SK-N-SH (cell line): ENCODE measurements around the gene TMPRSS6. TPM values are rescaled to one million over a fixed set of nuclear protein-coding genes. Genes with fewer than 3 reads are reported as not detected.

Experiments
- CTCF ChIA-PET: fragments of 300-600, 350-600 bp; formaldehyde crosslinking; extraction: SDS; loops from one replicate; lab custom pipeline; 2021; lab: Yijun Ruan, JAX
- POLR2A ChIA-PET: fragments of 350-600 bp; sonication (Branson Sonifier 250); formaldehyde crosslinking; extraction: SDS; loops from one replicate; lab custom pipeline; 2020; ENCODE audit warnings: antibody characterized with exemption, inconsistent platforms; lab: Yijun Ruan, JAX
- DNase-seq: peaks from one replicate; pipeline ENCODE4 v3.0.0; 2012
- H2AFZ ChIP-seq: fragments of 200-600 bp; sonication (generic); 2 replicates; pipeline ENCODE4 v1.8.1; 2016; ENCODE audit warnings: antibody characterized with exemption, mild to moderate bottlenecking, low read depth
- H3F3A ChIP-seq: fragments of 200-600 bp; sonication (generic); replicated peaks from 2 replicates; pipeline ENCODE3; 2016; ENCODE audit warnings: antibody characterized with exemption, mild to moderate bottlenecking; ENCODE audit not compliant: insufficient read depth
- H3K27ac ChIP-seq, 2 experiments: fragments of 200-500 bp in 1 of 2; fragments of 200-600 bp in 1 of 2; sonication (Bioruptor generic) in 1 of 2; sonication (generic), shearing (Covaris generic) in 1 of 2; 2 replicates each; pipeline versions ENCODE4 v1.5.1 to v1.6.1; 2014 to 2016; ENCODE audit warnings: low read depth in 2 of 2, inconsistent platforms in 1 of 2, low read length in 1 of 2, mild to moderate bottlenecking in 1 of 2, mixed read lengths in 1 of 2
- H3K27me3 ChIP-seq: fragments of 200-600 bp; sonication (generic), shearing (Covaris generic); 2 replicates; pipeline ENCODE4 v1.6.1; 2016; ENCODE audit warnings: mixed run types; ENCODE audit not compliant: insufficient read depth
- H3K36me3 ChIP-seq, 2 experiments: fragments of 200-500 bp in 1 of 2; fragments of 200-600 bp in 1 of 2; sonication (Bioruptor generic) in 1 of 2; sonication (generic) in 1 of 2; replicated peaks in 1 of 2; 2 replicates each; pipeline versions ENCODE3 to v1.5.1; 2014 to 2016; ENCODE audit warnings: low read length in 1 of 2, mild to moderate bottlenecking in 1 of 2; ENCODE audit not compliant: insufficient read depth in 2 of 2, control insufficient read depth in 1 of 2
- H3K4me1 ChIP-seq, 2 experiments: fragments of 200-500 bp in 1 of 2; fragments of 200-600 bp in 1 of 2; sonication (Bioruptor generic) in 1 of 2; sonication (generic), shearing (Covaris generic) in 1 of 2; 2 replicates each; pipeline versions ENCODE4 v1.5.1 to v1.6.1; 2014 to 2016; ENCODE audit warnings: low read depth in 1 of 2, low read length in 1 of 2, mixed run types in 1 of 2; ENCODE audit not compliant: insufficient read depth in 2 of 2, control insufficient read depth in 1 of 2
- H3K4me2 ChIP-seq: fragments of 200-600 bp; sonication (generic), shearing (Covaris generic); 2 replicates; pipeline ENCODE4 v1.6.1; 2017; ENCODE audit warnings: mixed run types
- H3K4me3 ChIP-seq, 2 experiments: fragments of 200-500 bp in 1 of 2; fragments of 200-600 bp in 1 of 2; sonication (Bioruptor generic) in 1 of 2; sonication (generic), shearing (Covaris generic) in 1 of 2; 2 replicates each; pipeline versions ENCODE4 v1.5.1 to v1.8.1; 2014 to 2016; ENCODE audit warnings: low read depth in 2 of 2, inconsistent platforms in 1 of 2, low read length in 1 of 2, mild to moderate bottlenecking in 1 of 2, mixed read lengths in 1 of 2, moderate library complexity in 1 of 2
- H3K79me2 ChIP-seq: fragments of 200-600 bp; sonication (generic); 2 replicates; pipeline ENCODE4 v1.8.1; 2017; ENCODE audit warnings: mild to moderate bottlenecking; ENCODE audit not compliant: insufficient read depth
- H3K9ac ChIP-seq: fragments of 200-600 bp; sonication (generic); 2 replicates; pipeline ENCODE4 v1.6.1; 2017; ENCODE audit warnings: mixed run types
- H3K9me2 ChIP-seq: fragments of 200-600 bp; sonication (generic); 2 replicates; pipeline ENCODE4 v1.6.1; 2017; ENCODE audit warnings: mixed run types
- H3K9me3 ChIP-seq: fragments of 200-600 bp; sonication (generic); 2 replicates; pipeline ENCODE4 v1.6.1; 2017; ENCODE audit warnings: mixed run types, mild to moderate bottlenecking, moderate library complexity
- H4K20me1 ChIP-seq: fragments of 200-600 bp; sonication (generic); 2 replicates; pipeline ENCODE4 v1.6.1; 2017; ENCODE audit warnings: mild to moderate bottlenecking, mixed run types; ENCODE audit not compliant: insufficient read depth
- CTCF ChIP-seq: fragments of 200-600 bp; sonication (generic); IDR thresholded peaks from 2 replicates; pipeline ENCODE4 v1.6.1; 2017; ENCODE audit warnings: antibody characterized with exemption, mild to moderate bottlenecking, moderate library complexity
- EP300 ChIP-seq, 2 experiments: IDR thresholded peaks; 2 replicates each; pipeline versions ENCODE4 v1.4.0 to v1.6.1; 2012; ENCODE audit warnings: borderline replicate concordance in 1 of 2, low read depth in 1 of 2, low read length in 1 of 2
- FOSL2 ChIP-seq: IDR thresholded peaks from 2 replicates; pipeline ENCODE4 v1.4.0; 2012; ENCODE audit warnings: low read depth, mild to moderate bottlenecking, moderate library complexity, borderline replicate concordance
- FOXM1 ChIP-seq: IDR thresholded peaks from 2 replicates; pipeline ENCODE4 v1.4.0; 2012; ENCODE audit warnings: low read depth, mild to moderate bottlenecking
- GABPA ChIP-seq: IDR thresholded peaks from 2 replicates; pipeline ENCODE4 v1.4.0; 2012; ENCODE audit warnings: low read depth, mild to moderate bottlenecking
- IRF3 ChIP-seq: fragments of 150-350 bp; IDR thresholded peaks from 2 replicates; pipeline ENCODE4 v1.6.1; 2016; ENCODE audit warnings: mild to moderate bottlenecking, low read depth, low read length
- JUND ChIP-seq: IDR thresholded peaks from 2 replicates; pipeline ENCODE4 v1.4.0; 2012
- MAX ChIP-seq: IDR thresholded peaks from 2 replicates; pipeline ENCODE4 v1.4.0; 2012; ENCODE audit warnings: low read depth
- MEF2A ChIP-seq: IDR thresholded peaks from 2 replicates; pipeline ENCODE4 v1.4.0; 2012; ENCODE audit warnings: low read depth, borderline replicate concordance
- NRF1 ChIP-seq: IDR thresholded peaks from 2 replicates; pipeline ENCODE4 v1.6.1; 2012; ENCODE audit warnings: low read depth, mild to moderate bottlenecking, low read length
- POLR2AphosphoS5 ChIP-seq: IDR thresholded peaks from 2 replicates; pipeline ENCODE4 v1.6.1; 2012; ENCODE audit warnings: low read depth, low read length
- RAD21 ChIP-seq: IDR thresholded peaks from 2 replicates; pipeline ENCODE4 v1.6.1; 2012; ENCODE audit warnings: mild to moderate bottlenecking, low read length
- RFX5 ChIP-seq: IDR thresholded peaks from 2 replicates; pipeline ENCODE4 v1.6.1; 2012; ENCODE audit warnings: mild to moderate bottlenecking, improper control_type of control experiment, low read length
- SIN3A ChIP-seq: IDR thresholded peaks from 2 replicates; pipeline ENCODE4 v1.6.1; 2012; ENCODE audit warnings: low read depth, mild to moderate bottlenecking, low read length, moderate library complexity, borderline replicate concordance
- TCF12 ChIP-seq: IDR thresholded peaks from 2 replicates; pipeline ENCODE4 v1.4.0; 2012
- YY1 ChIP-seq: IDR thresholded peaks from 2 replicates; pipeline ENCODE4 v1.4.0; 2012; ENCODE audit warnings: low read depth, mild to moderate bottlenecking
- WGBS: methylation state at CpG from one replicate; pipeline ENCODE4 v1.1.6; 2017; ENCODE audit warnings: low lambda C conversion rate; 5-methylcytosine and 5-hydroxymethylcytosine counted together
- polyA plus RNA-seq, 3 experiments: library from polyadenylated mRNA; depleted of rRNA; stranded (reverse); fragments of >200 nt; gene quantifications; 2 replicates each; pipeline ENCODE4 v1.2.3, GENCODE V29; 2012

The TMPRSS6 gene
- polyA plus RNA-seq, 1 of the 3 experiments (the other 2 are of a cell fraction) = not detected

- H3F3A ChIP-seq = no peaks in the 10 kb centered on the region
- no peak overlapping the region for H3K4me2 ChIP-seq
- H3K9me3 ChIP-seq = no peaks in the 10 kb centered on the region
- peaks cover 23% of the 10 kb centered on the region; the same call in 1 of the 2 replicates for H3K27me3 ChIP-seq
- H3K9me2 ChIP-seq = no peaks in the 10 kb centered on the region
- H3K9ac ChIP-seq = no peak overlapping the region
- no peak overlapping the region for H2AFZ ChIP-seq
- H3K79me2 ChIP-seq = no peaks in the 10 kb centered on the region
- no peak overlapping the region for H3K27ac ChIP-seq
- no peaks in the 10 kb centered on the region; a peak in 1 of 4 replicates for H3K4me1 ChIP-seq
- WGBS = 81% methylated on average over 9 of the region's 10 CpGs
- H3K4me3 ChIP-seq = no peak overlapping the region
- no peaks in the 10 kb centered on the region for H3K36me3 ChIP-seq
- TF ChIP-seq MAX (no peak), POLR2AphosphoS5 (no peak), RFX5 (no peak), SIN3A (no peak)
- TF ChIP-seq, all 33 proteins: peak for 0
- H4K20me1 ChIP-seq = no peaks in the 10 kb centered on the region
- POLR2A ChIA-PET = interaction anchor here (0.6 kb wide), 1 partner anchor 312 kb away, joined by 3 read pairs; no protein-coding TSS in a partner anchor
- DNase-seq = no peak
- CTCF ChIA-PET = interaction anchor here (2.5 kb wide), 1 partner anchor 9 kb away, joined by 7 read pairs; no protein-coding TSS in a partner anchor
Observed at GRCh38 chr22:37067428-37067827, 42.1 kb downstream of the TMPRSS6 start.

GRCh38 chr22:37065961-37066360, 43.6 kb downstream of the TMPRSS6 start:
- Histone ChIP-seq H2AFZ (no peak overlapping the region), H3K9ac (no peak overlapping the region), H3K79me2 (no peaks in the 10 kb centered on the region), H3K27me3 (peaks cover 23% of the 10 kb centered on the region; the same call in 1 of the 2 replicates), H3K9me2 (no peaks in the 10 kb centered on the region), H3K36me3 (no peaks in the 10 kb centered on the region), H3K4me3 (no peak overlapping the region), H4K20me1 (no peaks in the 10 kb centered on the region), H3K9me3 (no peaks in the 10 kb centered on the region)
- CTCF ChIA-PET = interaction anchor here (2.5 kb wide), 1 partner anchor 10 kb away, joined by 7 read pairs; no protein-coding TSS in a partner anchor
- no peak for DNase-seq
- TF ChIP-seq YY1 = no peak
- no peak for TF ChIP-seq IRF3
- TF ChIP-seq CTCF = no peak
- TF ChIP-seq TCF12 = no peak
- no peak for TF ChIP-seq JUND
- TF ChIP-seq FOXM1 = no peak
- no peak for TF ChIP-seq POLR2AphosphoS5
- TF ChIP-seq EP300 (IDR thresholded peaks at IDR 0.05; ENCODE audit: borderline replicate concordance in 1 of 2, low read depth in 1 of 2, low read length in 1 of 2) = no peak
- no peak for TF ChIP-seq GABPA
- TF ChIP-seq MEF2A = no peak
- TF ChIP-seq NRF1 = no peak
- no peak for TF ChIP-seq RAD21
- no peak for TF ChIP-seq FOSL2
- TF ChIP-seq, all 33 proteins: peak for 0
- POLR2A ChIA-PET = no interaction called here
- Histone ChIP-seq H3F3A (no peaks in the 10 kb centered on the region), H3K4me2 (no peak overlapping the region), H3K4me1 (no peaks in the 10 kb centered on the region; a peak in 1 of 4 replicates), H3K27ac (no peak overlapping the region)
- WGBS = 100% methylated on average over 3 of the region's 9 CpGs
